ENCODE data around the gene UTP4.
"Not testable (repeated sequence)": the region's sequence is repeated elsewhere in the genome, so short reads cannot be mapped to it uniquely, and the experiment has no call there.

The UTP4 gene

DNA sequence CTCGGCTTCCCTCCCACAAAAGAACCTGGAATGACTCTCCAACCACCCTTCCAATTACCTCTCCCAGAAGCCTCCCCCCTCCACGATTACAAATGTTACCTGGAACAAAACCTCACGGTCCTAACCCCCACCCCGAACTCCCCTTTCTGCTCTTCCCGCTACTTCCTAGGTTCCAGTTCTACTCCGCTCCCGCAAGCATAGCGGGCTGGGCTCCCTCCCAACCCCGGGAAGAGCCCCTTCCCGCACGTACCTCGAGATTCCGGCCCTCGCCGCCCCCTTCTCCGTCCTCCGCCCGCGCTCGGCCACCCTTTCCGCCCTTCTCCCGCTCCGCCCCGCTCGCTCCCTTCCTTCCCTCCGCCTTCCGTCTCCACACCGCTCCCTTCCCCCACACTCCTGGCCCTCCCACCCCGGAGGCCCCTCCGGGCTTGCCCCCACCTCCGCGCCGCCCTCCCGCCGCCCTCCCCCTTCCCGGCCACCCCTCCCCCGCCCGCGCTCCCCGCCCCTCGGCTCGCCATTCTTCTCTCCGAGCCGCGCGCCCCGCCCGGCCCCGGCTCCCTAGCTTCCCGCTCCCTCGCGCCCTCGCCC lies 518 bp upstream of the UTP4 start:
- DNase-seq, result no peak

GRCh38 chr16:69133373-69133954 lies 1.0 kb downstream of the UTP4 start:
- no peak for DNase-seq

- DNase-seq, result no peak
These were observed 6.2 kb downstream of the UTP4 start for GRCh38 chr16:69138608-69139007.

- DNase-seq, result not testable (repeated sequence)
These were observed 7.0 kb downstream of the UTP4 start for GRCh38 chr16:69139464-69139863.

GRCh38 chr16:69141014-69141413 lies 8.6 kb downstream of the UTP4 start:
- DNase-seq, result no peak

GRCh38 chr16:69141936-69142335 lies 9.5 kb downstream of the UTP4 start:
- no peak for DNase-seq

DNA sequence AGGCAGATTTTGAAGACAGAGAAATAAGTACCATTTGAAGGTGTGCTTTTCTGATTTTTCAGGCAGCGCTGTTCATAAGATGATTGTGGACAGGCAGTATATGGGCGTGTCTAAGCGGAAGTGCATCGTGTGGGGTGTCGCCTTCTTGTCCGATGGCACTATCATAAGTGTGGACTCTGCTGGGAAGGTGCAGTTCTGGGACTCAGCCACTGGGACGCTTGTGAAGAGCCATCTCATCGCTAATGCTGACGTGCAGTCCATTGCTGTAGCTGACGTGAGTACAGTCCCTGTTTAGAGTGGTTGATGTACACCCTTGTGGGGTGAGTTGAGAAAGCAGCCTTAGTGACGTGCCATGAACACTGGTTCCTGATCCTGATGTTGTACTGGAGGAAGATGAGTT lies 10.7 kb downstream of the UTP4 start:
- no peak for DNase-seq

GRCh38 chr16:69145658-69146057 lies 13.2 kb downstream of the UTP4 start:
- no peak for DNase-seq

GRCh38 chr16:69149621-69150020 lies 17.2 kb downstream of the UTP4 start:
- not testable (repeated sequence) for DNase-seq

DNA sequence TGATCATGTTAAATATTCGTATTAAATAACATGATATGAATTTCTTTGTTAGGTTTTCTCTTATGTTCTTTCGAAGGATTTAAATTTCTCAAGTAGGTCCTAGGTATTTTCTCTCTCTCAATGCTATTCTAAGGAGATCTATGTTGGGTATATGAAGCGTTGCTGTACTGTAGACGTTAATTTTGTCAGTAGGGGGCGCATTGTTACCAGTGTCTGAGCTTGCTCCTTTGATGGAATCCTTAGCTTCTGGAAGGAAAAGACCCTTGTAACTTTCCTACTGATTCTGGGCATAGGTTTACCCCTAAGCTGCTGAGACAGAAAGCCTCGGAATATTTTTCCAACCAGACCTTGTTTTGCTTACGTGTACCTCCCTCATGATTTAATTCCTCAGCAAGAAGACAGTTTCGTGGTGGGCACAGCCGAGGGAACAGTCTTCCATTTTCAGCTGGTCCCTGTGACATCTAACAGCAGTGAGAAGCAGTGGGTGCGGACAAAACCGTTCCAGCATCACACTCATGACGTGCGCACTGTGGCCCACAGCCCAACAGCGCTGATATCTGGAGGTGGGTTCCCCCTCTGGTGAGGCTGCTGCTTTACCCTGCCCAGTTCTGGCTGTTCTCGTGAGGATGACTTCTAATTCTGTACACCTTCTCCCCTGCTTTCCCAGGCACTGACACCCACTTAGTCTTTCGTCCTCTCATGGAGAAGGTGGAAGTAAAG lies 17.9 kb downstream of the UTP4 start:
- no peak for DNase-seq

DNA sequence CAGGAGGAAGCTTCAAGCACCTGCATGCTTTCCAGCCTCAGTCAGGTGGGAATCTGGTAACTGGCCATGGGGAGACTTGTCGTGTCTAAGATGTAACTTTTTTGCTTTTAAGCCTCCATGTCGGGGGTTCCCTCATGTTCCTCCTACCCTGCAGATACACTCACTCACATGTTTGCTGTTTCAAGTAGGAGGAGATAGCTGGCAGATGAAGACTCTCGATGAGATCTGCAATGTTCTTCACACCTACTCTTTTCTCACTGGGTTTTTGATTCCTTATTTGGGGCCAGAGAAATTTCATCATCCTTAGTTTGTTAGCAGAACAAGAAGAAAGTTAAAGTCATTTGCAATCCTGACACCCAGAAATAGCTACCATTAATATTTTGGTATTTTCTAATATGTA lies 24.7 kb downstream of the UTP4 start:
- no peak for DNase-seq

DNA sequence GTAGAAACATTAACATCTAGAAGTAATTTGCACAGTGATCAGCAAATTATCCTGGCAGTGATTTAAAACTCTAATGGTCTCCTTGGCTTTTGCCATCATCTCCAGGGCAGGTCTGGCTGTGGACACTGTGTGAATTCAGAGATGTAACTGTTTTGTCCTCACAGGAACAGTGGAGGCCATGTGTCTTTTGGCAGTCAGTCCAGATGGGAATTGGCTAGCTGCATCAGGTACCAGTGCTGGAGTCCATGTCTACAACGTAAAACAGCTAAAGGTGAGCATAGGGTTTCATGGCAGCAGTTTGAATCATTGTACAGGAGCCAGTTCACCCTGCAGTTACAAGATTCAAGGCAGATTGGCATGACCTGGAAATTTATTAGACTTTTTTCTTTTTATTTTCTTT lies 27.7 kb downstream of the UTP4 start:
- no peak for DNase-seq

DNA sequence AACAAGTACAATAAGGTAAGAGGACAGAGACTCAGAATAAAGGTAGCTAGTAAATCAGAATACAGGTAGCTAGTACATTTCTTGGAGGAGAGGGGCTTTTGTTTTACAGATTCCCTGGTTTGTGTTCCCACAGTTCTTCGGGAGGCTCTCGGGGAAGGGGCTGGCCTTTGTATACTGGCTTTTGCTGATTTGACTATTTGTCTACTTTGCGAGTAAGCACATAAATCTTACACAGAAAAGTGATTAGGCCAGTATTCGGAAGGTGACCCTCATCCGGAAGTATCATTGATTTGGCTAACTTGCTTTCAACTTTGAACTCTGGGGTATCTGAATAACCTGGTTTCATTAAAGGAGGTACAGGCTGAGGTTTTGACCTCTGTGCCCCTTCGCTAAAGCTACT lies 33.1 kb downstream of the UTP4 start:
- no peak for DNase-seq

DNA sequence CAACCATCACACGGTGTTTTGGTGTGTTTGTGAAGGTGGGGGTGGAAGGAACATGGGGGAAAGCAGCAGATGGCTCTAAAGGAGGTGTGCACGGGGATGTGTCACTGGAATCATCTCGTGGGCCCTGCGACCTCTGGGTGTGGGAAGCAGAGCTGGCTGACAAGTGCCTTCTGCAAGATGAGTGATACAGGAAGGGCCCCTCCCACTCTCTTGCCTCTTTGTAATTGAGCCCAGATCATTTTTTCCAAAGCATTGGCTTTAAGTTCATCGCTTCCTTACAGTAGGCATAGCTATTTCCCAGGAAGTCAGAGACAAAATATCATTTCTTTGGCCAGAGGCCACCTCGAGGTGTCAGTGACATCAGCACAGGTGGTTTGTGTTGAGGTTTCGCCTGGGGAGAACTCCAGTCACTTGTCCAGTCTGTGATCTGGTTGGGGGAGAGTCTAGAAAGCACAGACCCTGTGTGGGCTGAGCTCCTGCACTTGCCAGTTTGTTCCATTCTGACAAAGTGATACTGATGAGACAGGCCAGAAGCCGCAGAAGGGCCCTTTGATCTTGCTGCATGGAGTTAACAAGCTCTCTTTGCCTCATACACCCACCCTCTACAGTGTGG lies 33.9 kb downstream of the UTP4 start:
- DNase-seq, result no peak

DNA sequence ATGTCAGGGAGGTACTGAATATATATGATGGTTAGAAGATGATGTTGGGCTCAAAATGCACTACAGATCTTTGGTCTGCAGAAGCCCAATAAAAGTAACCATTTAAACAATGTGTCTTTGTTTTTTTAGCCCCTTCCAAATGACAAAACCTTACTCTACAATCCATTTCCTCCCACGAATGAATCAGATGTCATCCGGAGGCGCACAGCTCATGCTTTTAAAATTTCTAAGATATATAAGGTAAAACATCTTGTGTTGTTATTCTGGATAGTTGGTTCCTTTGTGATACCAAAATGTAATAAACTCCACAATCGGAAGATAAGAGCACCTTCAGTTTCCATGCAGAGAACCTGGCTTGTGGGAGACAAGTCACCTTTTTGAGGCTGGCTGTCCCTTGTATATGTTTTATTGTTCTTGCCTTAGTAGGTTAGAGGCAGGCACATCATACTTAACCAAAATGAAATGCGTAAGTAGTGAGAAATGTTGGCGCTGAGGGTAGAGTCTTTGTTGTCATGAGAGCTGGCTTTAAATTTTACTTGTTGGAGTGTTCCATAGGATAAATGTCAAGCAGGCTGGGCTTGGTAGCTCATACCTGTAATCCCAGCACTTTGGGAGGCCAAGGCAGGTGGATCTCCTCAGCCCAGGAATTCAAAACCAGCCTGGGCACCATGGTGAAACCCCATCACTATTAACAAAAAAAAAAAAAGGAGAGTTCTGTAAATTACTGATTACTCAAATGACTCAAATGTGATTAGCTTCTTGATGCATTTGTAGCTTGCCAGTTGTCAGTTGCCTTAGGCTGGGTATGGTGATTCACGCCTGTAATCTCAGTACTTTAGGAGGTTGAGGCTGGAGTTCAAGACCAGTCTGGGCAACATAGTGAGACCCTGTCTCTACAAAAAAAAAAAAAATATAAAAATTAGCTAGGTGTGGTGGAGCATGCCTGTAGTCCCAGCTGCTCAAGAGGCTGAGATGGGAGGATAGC lies 34.8 kb downstream of the UTP4 start:
- no peak for DNase-seq

- no peak for DNase-seq
These were observed 36.6 kb downstream of the UTP4 start for GRCh38 chr16:69169051-69169450.

GRCh38 chr16:69169607-69170352 lies 37.3 kb downstream of the UTP4 start:
- no peak for DNase-seq

- no peak for DNase-seq
These were observed 39.1 kb downstream of the UTP4 start for GRCh38 chr16:69171325-69172084.

DNA sequence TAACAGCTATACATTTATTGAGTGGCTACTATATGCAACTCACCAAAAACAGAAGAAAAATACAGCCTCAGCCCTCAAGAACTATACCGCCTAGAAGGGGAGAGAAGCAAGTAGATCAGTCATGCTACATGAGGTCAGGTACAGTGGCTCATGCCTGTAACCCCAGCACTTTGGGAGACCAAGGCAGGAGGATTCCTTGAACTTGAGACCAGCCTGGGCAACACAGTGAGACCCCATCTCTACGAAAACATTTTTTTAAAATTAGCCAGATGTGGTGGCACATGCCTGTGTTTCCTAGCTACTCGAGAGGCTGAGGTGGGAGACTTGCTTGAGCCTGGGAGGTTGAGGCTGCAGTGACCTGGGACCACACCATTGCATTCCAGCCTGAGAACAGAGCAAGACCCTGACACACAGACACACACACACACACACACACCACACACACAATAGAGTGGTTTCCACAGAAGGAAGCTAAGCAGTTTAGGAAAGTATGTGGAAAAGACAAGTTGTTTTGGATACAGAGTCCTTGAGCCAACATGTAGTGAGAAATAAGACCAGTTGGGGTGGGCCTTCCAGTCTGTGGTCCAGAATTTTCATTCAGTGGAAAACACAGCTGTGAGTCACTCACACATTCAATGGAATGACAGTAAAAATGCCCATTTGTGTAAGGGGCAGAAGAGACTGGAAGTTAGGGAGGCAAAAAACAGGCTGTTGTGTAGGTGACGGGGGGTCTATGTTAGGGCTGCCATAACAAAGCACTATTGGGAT lies 43.8 kb downstream of the UTP4 start:
- no peak for DNase-seq

DNA sequence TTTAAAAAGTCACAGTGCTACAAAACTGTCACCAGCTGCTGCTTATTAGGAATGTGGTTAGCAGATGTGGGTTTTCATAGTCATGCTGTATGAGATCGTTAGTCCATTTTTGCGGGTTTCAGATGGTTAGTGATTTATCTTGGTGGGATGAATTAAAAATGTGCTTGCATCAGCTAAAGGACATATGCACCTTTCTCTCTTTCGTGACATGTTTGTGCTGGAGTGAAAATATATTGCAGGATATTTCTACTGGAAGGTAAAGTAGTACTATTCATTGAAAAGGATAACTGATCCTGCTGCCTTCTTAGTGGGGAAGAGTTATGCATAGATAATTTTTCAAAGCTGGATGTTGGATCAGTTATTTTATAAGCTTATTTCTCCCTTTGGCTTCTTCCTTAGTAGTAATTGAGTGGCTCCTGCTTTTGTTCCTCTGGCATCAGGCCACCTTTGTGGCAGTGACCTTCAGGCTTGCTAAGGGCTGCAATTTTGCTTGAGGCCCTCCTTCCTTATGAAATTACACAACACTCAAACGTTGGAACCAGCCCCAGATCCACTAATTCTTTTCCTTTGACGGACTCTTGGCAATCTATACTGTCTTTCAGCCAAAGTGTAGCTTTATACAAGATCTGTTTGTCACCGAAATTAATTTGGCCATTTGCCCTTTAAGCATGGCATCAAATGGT lies 47.0 kb downstream of the UTP4 start:
- no peak for DNase-seq

All from cerebellar nuclear complex (tissue), 1 donor.